ENCODE data around the gene FBXL13.
"Not testable (repeated sequence)": the region's sequence is repeated elsewhere in the genome, so short reads cannot be mapped to it uniquely, and the experiment has no call there.

The FBXL13 gene

DNA sequence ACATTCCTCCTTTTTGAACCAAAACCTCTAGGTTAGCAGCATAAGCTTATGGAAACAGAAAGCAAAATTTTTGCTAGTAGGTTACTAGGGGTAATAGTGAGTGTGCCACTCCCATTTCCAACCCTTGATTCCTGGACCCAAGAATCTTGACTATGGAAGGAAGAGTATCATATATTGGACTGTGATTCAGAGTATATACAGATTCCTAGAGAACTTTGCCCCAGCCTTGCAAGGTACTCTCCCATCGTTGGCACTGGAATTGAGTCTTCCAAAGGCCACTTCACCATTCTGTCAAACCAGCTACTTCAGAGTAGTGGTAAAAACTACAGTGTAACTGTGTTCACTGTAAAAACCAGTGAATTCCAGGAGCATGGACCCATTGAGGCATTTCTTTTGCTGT, 92.4 kb downstream of the FBXL13 start:
- Histone ChIP-seq H3K27ac (no peak overlapping the region), H3K27me3 (ENCODE audit: insufficient read depth, low read depth, severe bottlenecking) (no peaks in the 10 kb centered on the region), H3K36me3 (no peaks in the 10 kb centered on the region), H3K9me3 (ENCODE audit: severe bottlenecking) (no peaks in the 10 kb centered on the region), H3K4me3 (ENCODE audit: low read depth, low read length) (no peak overlapping the region)
- DNase-seq, result no peak
- TF ChIP-seq, protein P1, sequence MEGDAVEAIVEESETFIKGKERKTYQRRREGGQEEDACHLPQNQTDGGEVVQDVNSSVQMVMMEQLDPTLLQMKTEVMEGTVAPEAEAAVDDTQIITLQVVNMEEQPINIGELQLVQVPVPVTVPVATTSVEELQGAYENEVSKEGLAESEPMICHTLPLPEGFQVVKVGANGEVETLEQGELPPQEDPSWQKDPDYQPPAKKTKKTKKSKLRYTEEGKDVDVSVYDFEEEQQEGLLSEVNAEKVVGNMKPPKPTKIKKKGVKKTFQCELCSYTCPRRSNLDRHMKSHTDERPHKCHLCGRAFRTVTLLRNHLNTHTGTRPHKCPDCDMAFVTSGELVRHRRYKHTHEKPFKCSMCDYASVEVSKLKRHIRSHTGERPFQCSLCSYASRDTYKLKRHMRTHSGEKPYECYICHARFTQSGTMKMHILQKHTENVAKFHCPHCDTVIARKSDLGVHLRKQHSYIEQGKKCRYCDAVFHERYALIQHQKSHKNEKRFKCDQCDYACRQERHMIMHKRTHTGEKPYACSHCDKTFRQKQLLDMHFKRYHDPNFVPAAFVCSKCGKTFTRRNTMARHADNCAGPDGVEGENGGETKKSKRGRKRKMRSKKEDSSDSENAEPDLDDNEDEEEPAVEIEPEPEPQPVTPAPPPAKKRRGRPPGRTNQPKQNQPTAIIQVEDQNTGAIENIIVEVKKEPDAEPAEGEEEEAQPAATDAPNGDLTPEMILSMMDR (IDR thresholded peaks at IDR 0.05; ENCODE audit: low read depth, low read length), result no peak

DNA sequence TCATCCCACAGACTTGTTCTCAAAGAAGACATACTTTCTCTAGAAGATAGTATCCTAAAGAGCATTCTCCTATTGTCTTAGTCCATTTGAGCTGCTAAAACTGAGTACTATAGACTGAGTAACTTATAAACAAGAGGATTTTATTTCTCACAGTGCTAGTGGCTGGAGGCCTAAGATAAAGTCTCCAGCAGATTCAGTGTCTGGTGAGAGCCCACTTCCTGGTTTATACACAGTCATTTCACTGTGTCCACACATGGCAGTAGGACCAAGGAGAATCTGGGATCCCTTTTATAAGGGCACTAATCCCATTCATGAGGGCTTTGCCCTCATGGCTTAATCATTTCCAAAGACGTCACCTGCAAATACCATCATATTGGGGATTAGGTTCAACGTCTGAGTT, 93.1 kb downstream of the FBXL13 start:
- Histone ChIP-seq H3K27ac (no peak overlapping the region), H3K27me3 (ENCODE audit: insufficient read depth, low read depth, severe bottlenecking) (no peaks in the 10 kb centered on the region), H3K9me3 (ENCODE audit: severe bottlenecking) (no peaks in the 10 kb centered on the region), H3K4me3 (ENCODE audit: low read depth, low read length) (no peak overlapping the region), H3K36me3 (no peaks in the 10 kb centered on the region)
- no peak for DNase-seq
- TF ChIP-seq, protein P1 (IDR thresholded peaks at IDR 0.05; ENCODE audit: low read depth, low read length), result no peak

DNA sequence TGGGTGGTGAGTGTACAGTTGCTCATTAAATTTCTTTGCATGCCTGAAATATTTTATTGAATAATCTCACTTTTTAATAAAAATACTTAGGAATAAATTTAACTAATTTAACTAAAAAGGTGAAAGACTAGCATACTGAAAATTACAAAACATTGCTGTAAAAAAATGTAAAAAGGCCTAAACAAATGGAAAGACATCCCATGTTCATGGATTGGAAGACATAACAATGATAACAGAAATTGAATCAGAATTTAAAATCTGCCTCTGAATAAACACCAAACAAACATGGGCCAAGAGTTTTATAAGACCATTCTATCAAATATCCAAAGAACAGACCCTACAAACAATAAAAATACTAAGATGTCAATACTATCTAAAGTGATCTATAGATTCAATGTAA, 94.9 kb downstream of the FBXL13 start:
- TF ChIP-seq, protein P1 (IDR thresholded peaks at IDR 0.05; ENCODE audit: low read depth, low read length), result no peak
- Histone ChIP-seq H3K9me3 (ENCODE audit: severe bottlenecking) (no peaks in the 10 kb centered on the region), H3K27ac (no peak overlapping the region), H3K4me3 (ENCODE audit: low read depth, low read length) (no peak overlapping the region), H3K36me3 (no peaks in the 10 kb centered on the region), H3K27me3 (ENCODE audit: insufficient read depth, low read depth, severe bottlenecking) (no peaks in the 10 kb centered on the region)
- no peak for DNase-seq

DNA sequence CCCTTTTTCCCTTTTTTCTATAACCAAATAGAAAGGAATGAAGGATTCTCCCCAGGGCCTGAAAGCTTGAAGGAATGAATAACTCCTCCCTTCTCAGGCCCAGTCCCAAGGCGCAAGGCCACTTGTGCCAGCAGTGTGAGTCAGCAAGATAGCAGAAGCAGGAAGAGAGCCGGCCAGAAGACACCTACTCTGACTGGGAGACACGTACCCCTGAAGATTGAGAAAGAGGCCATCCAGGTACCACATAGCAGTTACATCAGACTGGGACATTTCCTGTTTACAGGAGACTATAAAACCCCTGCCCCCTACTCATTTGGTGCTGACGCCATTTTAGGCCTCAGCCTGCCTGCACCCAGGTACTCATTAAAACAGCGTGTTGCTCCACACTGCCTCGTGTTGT, 96.3 kb downstream of the FBXL13 start:
- DNase-seq, result no peak
- H3K9me3 ChIP-seq (ENCODE audit: severe bottlenecking), result no peaks in the 10 kb centered on the region
- H3K27me3 ChIP-seq (ENCODE audit: insufficient read depth, low read depth, severe bottlenecking), result no peaks in the 10 kb centered on the region
- no peak overlapping the region for H3K4me3 ChIP-seq (ENCODE audit: low read depth, low read length)
- H3K36me3 ChIP-seq, result no peaks in the 10 kb centered on the region
- H3K27ac ChIP-seq, result no peak overlapping the region
- TF ChIP-seq, protein P1 (IDR thresholded peaks at IDR 0.05; ENCODE audit: low read depth, low read length), result no peak

DNA sequence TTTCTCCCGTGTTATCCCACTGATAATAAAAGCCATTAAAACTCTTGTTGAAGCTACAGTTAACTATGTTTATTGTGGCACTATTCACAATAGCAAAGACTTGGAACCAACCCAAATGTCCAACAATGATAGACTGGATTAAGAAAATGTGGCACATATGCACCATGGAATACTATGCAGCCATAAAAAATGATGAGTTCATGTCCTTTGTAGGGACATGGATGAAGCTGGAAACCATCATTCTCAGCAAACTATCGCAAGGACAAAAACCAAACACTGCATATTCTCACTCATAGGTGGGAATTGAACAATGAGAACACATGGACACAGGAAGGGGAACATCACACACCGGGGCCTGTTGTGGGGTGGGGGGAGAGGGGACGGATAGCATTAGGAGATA, 97.0 kb downstream of the FBXL13 start:
- DNase-seq; H3K4me3 ChIP-seq (ENCODE audit: low read depth, low read length); H3K27ac ChIP-seq; H3K36me3 ChIP-seq; H3K9me3 ChIP-seq (ENCODE audit: severe bottlenecking); H3K27me3 ChIP-seq (ENCODE audit: insufficient read depth, low read depth, severe bottlenecking): not testable (repeated sequence)

DNA sequence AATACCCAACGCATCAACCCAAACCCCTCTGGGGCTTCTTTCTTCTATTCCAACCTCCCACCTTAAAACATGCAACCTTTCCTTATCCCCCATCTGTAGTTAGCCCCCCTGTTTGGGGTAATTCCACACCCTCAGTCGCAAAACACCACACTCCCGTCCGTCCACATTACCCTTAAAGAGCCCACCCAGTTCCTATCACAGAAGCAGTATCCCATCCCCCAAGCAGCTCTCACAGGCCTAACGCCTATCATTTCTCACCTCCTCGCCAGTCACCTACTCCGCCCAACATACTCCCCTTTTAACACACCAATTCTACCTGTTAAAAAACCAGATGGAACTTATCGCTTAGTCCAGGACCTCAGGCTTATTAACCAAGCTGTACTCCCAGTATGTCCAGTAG, 98.1 kb downstream of the FBXL13 start:
- no peak for DNase-seq
- TF ChIP-seq, protein P1 (IDR thresholded peaks at IDR 0.05; ENCODE audit: low read depth, low read length), result no peak
- no peak overlapping the region for H3K27ac ChIP-seq
- H3K4me3 ChIP-seq (ENCODE audit: low read depth, low read length), result no peak overlapping the region
- no peaks in the 10 kb centered on the region for H3K27me3 ChIP-seq (ENCODE audit: insufficient read depth, low read depth, severe bottlenecking)
- H3K9me3 ChIP-seq (ENCODE audit: severe bottlenecking), result no peaks in the 10 kb centered on the region
- no peaks in the 10 kb centered on the region for H3K36me3 ChIP-seq
